ENCODE measurements around the gene SLC2A8. TPM values are rescaled to one million over a fixed set of nuclear protein-coding genes. Genes with fewer than 3 reads are reported as not detected.

Gene SLC2A8
- total RNA-seq, 1 donor from 2014 or later, result 75.7 TPM

- intact Hi-C loops (cut with DNase I), result no loop called here
Measured at GRCh38 chr9:127403507-127404192, 6.7 kb downstream of the SLC2A8 start.

GRCh38 chr9:127404631-127405030 lies 7.7 kb downstream of the SLC2A8 start:
- no peak for DNase-seq (ENCODE audit: low spot score in 2 of 2)
- H3K4me1 ChIP-seq, result no peaks in the 10 kb centered on the region
- H3K27ac ChIP-seq, result no peak overlapping the region
- H3K4me3 ChIP-seq, result no peak overlapping the region
- no peak for TF ChIP-seq CTCF (IDR thresholded peaks at IDR 0.05)
- no peaks in the 10 kb centered on the region for H3K27me3 ChIP-seq
- peaks cover 25 to 45% of the 10 kb centered on the region in 2 donors for H3K36me3 ChIP-seq
- H3K9me3 ChIP-seq, result no peaks in the 10 kb centered on the region
- intact Hi-C loops (cut with DNase I), result no loop called here

More at GRCh38 chr9:127403507-127404192, 6.7 kb downstream of the SLC2A8 start:
- no peak for TF ChIP-seq CTCF (IDR thresholded peaks at IDR 0.05)
- DNase-seq (ENCODE audit: low spot score in 2 of 2), result no peak
- Histone ChIP-seq H3K36me3 (peaks cover 25 to 45% of the 10 kb centered on the region in 2 donors), H3K27ac (no peak overlapping the region), H3K9me3 (no peaks in the 10 kb centered on the region), H3K4me1 (peaks cover 0 to 5% of the 10 kb centered on the region in 2 donors), H3K4me3 (no peak overlapping the region), H3K27me3 (no peaks in the 10 kb centered on the region)

GRCh38 chr9:127405344-127406125 lies 8.6 kb downstream of the SLC2A8 start:
- DNase-seq (ENCODE audit: low spot score in 2 of 2), result no peak
- Histone ChIP-seq H3K9me3 (no peaks in the 10 kb centered on the region), H3K27me3 (no peaks in the 10 kb centered on the region), H3K4me3 (no peak overlapping the region), H3K36me3 (peaks cover 21 to 45% of the 10 kb centered on the region in 2 donors), H3K4me1 (no peaks in the 10 kb centered on the region), H3K27ac (no peak overlapping the region)
- intact Hi-C loops (cut with DNase I), result no loop called here
- no peak for TF ChIP-seq CTCF (IDR thresholded peaks at IDR 0.05)

GRCh38 chr9:127406799-127407491 lies 10.0 kb downstream of the SLC2A8 start:
- Histone ChIP-seq H3K36me3 (peaks cover 21 to 44% of the 10 kb centered on the region in 2 donors), H3K27ac (no peak overlapping the region), H3K4me3 (no peak overlapping the region), H3K27me3 (no peaks in the 10 kb centered on the region), H3K4me1 (no peaks in the 10 kb centered on the region), H3K9me3 (no peaks in the 10 kb centered on the region)
- no peak for TF ChIP-seq CTCF (IDR thresholded peaks at IDR 0.05)
- intact Hi-C loops (cut with DNase I), result no loop called here
- no peak for DNase-seq (ENCODE audit: low spot score in 2 of 2)

GRCh38 chr9:127407492-127407843 lies 10.5 kb downstream of the SLC2A8 start:
- Histone ChIP-seq H3K9me3 (no peaks in the 10 kb centered on the region), H3K27me3 (no peaks in the 10 kb centered on the region), H3K36me3 (peaks cover 21 to 40% of the 10 kb centered on the region in 2 donors), H3K4me3 (no peak overlapping the region), H3K27ac (no peak overlapping the region), H3K4me1 (no peaks in the 10 kb centered on the region)
- intact Hi-C loops (cut with DNase I), result no loop called here
- no peak for TF ChIP-seq CTCF (IDR thresholded peaks at IDR 0.05)
- no peak for DNase-seq (ENCODE audit: low spot score in 2 of 2)

Data from ascending aorta (tissue), 2 donors.